Measurements from ENCODE around the gene EMILIN3.

DNA sequence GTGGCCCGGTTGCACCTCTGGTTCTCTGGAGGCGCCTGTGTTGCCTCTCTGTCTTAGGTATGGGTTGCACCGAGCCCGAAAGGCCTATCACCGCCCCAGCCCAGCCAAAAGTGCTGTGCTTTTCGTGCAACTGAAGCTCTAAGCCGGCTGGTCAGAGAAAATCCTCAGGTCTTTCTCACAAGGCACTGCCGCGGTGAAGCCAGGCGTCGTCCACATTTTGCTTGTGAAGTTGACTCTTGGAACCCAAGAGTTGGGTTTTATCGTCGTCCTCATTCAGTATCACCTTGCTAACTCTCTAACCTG lies 726 bp upstream of the EMILIN3 start:
- TF ChIP-seq POLR2AphosphoS5 (IDR thresholded peaks at IDR 0.05; ENCODE audit: low read depth, low read length) = no peak
- TF ChIP-seq EZH2 (IDR thresholded peaks at IDR 0.05) = no peak
- TF ChIP-seq, protein P1, sequence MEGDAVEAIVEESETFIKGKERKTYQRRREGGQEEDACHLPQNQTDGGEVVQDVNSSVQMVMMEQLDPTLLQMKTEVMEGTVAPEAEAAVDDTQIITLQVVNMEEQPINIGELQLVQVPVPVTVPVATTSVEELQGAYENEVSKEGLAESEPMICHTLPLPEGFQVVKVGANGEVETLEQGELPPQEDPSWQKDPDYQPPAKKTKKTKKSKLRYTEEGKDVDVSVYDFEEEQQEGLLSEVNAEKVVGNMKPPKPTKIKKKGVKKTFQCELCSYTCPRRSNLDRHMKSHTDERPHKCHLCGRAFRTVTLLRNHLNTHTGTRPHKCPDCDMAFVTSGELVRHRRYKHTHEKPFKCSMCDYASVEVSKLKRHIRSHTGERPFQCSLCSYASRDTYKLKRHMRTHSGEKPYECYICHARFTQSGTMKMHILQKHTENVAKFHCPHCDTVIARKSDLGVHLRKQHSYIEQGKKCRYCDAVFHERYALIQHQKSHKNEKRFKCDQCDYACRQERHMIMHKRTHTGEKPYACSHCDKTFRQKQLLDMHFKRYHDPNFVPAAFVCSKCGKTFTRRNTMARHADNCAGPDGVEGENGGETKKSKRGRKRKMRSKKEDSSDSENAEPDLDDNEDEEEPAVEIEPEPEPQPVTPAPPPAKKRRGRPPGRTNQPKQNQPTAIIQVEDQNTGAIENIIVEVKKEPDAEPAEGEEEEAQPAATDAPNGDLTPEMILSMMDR (IDR thresholded peaks at IDR 0.05 in 2 of 3, conservative IDR thresholded peaks at IDR 0.05 in 1 of 3; ENCODE audit: borderline replicate concordance in 1 of 3, insufficient read depth in 1 of 3, low read depth in 2 of 3, low read length in 2 of 3) = no peak
